Osteoblast (primary cell): Measurements from ENCODE around the gene HYAL3. TPM values are rescaled to one million over a fixed set of nuclear protein-coding genes. Genes with fewer than 3 reads are reported as not detected.

Experiments used
- DNase-seq: peaks from one replicate; pipeline ENCODE4 v3.0.0; 2011; ENCODE audit warnings: low spot score, mixed read lengths; ENCODE audit not compliant: insufficient read length; ENCODE audit errors: missing footprints
- H2AFZ ChIP-seq: 2 replicates; pipeline ENCODE4 v1.6.0; 2011; ENCODE audit warnings: mild to moderate bottlenecking, low read length
- H3K27ac ChIP-seq: 2 replicates; pipeline ENCODE4 v1.5.1; 2011; ENCODE audit warnings: mild to moderate bottlenecking, low read depth, low read length, moderate library complexity
- H3K27me3 ChIP-seq: 2 replicates; pipeline ENCODE4 v1.6.0; 2012; ENCODE audit warnings: mild to moderate bottlenecking, control low read depth, inconsistent platforms, low read length, moderate library complexity; ENCODE audit not compliant: insufficient read depth
- H3K36me3 ChIP-seq: 2 replicates; pipeline ENCODE4 v1.5.1; 2011; ENCODE audit warnings: mild to moderate bottlenecking, low read length, control low read depth, moderate library complexity; ENCODE audit not compliant: insufficient read depth
- H3K4me1 ChIP-seq: 2 replicates; pipeline ENCODE4 v1.5.1; 2011; ENCODE audit warnings: mild to moderate bottlenecking, low read length, control low read depth, moderate library complexity; ENCODE audit not compliant: insufficient read depth
- H3K4me2 ChIP-seq: 2 replicates; pipeline ENCODE4 v1.6.0; 2011; ENCODE audit warnings: mild to moderate bottlenecking, low read length; ENCODE audit not compliant: insufficient read depth
- H3K4me3 ChIP-seq: fragments of 200-600 bp; sonication (generic); 3 replicates; pipeline ENCODE4 v1.5.1; 2012; ENCODE audit warnings: mild to moderate bottlenecking, low read length, inconsistent platforms; ENCODE audit not compliant: insufficient read depth
- H3K79me2 ChIP-seq: 2 replicates; pipeline ENCODE4 v1.6.0; 2012; ENCODE audit warnings: mild to moderate bottlenecking, low read length, control low read depth, inconsistent platforms; ENCODE audit not compliant: insufficient read depth
- H3K9me3 ChIP-seq: 2 replicates; pipeline ENCODE4 v1.5.1; 2011; ENCODE audit warnings: low read depth, low read length, control low read depth
- H4K20me1 ChIP-seq: 2 replicates; pipeline ENCODE4 v1.6.0; 2012; ENCODE audit warnings: mild to moderate bottlenecking, low read length, control low read depth; ENCODE audit not compliant: insufficient read depth
- total RNA-seq: library from RNA; depleted of rRNA; stranded (reverse); fragments of >200 nt; gene quantifications from 2 replicates; pipeline ENCODE4 v1.2.3, GENCODE V29; 2012
- TF ChIP-seq, protein P1 (sequence below): IDR thresholded peaks from 2 replicates; pipeline ENCODE4 v1.5.1; 2011; ENCODE audit warnings: mild to moderate bottlenecking, low read depth, low read length, moderate library complexity; ENCODE audit errors: extremely low read depth

Gene HYAL3
- total RNA-seq, 1 donor = 1.8 TPM

DNA sequence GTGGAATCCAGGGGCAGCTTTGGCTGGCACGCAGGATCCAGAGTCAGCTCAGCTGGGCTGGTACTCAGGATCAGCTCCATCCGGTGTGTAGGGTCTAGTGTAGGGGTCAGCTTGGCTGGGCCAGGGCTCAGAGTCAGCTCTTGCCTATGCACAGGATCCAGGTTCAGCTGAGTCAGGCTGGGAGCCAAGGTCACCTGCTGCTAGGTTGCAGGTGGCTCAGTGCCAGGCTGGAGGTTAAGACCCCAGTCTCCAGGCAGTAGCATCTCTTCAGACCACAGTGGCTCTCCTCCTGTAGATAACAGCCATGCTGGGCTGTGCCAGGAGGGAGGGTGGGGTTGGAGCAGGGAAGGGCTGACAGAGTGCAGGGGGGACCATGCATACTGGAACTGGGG is 1.8 kb downstream of the HYAL3 start:
- Histone ChIP-seq H3K4me3 (no peak overlapping the region), H4K20me1 (no peaks in the 10 kb centered on the region), H3K36me3 (no peaks in the 10 kb centered on the region), H3K27ac (no peak overlapping the region), H3K4me2 (no peak overlapping the region), H3K9me3 (no peaks in the 10 kb centered on the region), H2AFZ (no peak overlapping the region), H3K79me2 (peaks cover 12% of the 10 kb centered on the region), H3K27me3 (no peaks in the 10 kb centered on the region), H3K4me1 (peaks cover 26% of the 10 kb centered on the region)
- DNase-seq = no peak
- TF ChIP-seq, protein P1, sequence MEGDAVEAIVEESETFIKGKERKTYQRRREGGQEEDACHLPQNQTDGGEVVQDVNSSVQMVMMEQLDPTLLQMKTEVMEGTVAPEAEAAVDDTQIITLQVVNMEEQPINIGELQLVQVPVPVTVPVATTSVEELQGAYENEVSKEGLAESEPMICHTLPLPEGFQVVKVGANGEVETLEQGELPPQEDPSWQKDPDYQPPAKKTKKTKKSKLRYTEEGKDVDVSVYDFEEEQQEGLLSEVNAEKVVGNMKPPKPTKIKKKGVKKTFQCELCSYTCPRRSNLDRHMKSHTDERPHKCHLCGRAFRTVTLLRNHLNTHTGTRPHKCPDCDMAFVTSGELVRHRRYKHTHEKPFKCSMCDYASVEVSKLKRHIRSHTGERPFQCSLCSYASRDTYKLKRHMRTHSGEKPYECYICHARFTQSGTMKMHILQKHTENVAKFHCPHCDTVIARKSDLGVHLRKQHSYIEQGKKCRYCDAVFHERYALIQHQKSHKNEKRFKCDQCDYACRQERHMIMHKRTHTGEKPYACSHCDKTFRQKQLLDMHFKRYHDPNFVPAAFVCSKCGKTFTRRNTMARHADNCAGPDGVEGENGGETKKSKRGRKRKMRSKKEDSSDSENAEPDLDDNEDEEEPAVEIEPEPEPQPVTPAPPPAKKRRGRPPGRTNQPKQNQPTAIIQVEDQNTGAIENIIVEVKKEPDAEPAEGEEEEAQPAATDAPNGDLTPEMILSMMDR = no peak

DNA sequence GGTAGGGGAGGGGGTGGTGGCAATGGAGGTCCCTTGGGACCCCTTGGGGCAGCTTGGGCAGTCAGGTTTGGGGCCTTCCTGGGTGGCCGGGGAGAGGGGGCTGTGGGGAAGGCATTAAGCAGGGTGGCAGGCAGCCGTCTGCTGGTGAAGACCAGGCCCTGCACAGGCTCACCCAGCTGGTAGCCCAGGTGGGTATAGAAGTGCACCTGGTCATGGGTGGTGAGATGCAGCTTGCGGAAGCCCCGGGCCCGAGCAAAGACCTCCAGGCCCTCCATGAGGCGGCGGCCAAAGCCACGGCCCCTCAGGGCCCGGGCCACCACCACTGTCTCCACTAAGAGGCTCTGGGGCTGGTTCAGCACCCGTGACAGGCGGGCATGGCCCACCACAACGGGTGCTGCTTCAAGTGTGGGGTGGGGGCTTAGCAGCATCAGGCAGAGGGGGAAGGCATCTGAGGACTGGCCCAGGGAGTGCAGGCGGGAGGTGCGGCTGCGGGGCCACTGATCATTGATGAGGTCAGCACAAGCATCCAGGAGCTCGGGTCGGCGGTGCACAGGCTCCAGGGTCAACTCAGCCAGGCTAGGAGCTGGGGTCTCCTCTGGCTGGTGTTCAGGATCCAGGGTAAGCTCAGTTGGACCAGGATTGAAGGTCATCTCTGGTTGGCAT is 2.4 kb downstream of the HYAL3 start:
- no peaks in the 10 kb centered on the region for H3K27me3 ChIP-seq
- H3K79me2 ChIP-seq = peaks cover 16% of the 10 kb centered on the region
- no peaks in the 10 kb centered on the region for H3K36me3 ChIP-seq
- no peak overlapping the region for H2AFZ ChIP-seq
- H3K9me3 ChIP-seq = no peaks in the 10 kb centered on the region
- H4K20me1 ChIP-seq = no peaks in the 10 kb centered on the region
- TF ChIP-seq, protein P1 = no peak
- no peak overlapping the region for H3K4me3 ChIP-seq
- no peak overlapping the region for H3K4me2 ChIP-seq
- H3K27ac ChIP-seq = no peak overlapping the region
- DNase-seq = no peak
- peaks cover 26% of the 10 kb centered on the region for H3K4me1 ChIP-seq

DNA sequence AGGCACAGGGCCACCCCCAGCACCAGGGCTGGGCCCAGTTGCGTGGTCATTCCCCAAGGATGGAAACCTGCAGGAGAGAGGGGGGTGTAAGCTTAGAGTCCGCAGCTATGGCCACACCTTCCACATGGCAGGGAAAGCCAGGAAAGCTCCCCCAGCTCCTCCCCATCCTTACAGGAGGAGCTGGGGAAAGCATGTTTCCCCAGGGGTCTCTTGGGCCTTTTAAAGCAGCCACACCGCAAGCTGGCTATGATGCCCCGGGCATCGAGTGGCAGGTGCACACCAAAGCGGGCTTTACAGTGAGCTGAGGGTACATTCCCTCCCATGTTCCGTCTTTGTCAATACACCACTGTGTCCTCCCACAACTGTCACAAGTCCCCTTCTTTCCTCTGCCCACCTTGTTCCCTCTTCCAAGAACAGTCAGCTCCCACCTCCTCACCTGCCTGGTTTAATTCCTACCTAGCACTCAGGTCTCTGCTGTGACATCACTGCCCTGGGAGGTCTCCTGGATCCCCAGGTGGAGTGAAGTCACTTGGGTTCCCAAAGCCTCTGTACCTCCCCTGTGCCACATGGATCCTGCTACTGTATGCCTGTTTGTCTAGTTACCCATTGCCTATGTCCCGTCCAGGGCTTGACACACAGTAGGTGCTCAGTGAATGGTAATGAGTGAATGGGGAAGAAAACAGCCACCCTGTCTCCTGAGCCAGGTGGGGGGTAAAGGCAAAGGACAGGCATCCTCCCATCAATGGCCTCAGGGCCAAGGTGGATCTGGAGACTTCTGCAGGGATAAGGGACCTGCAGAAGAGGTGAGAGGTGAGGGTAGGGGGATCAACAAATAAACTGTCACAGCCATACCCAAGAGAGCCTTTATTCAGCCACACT is 3.4 kb downstream of the HYAL3 start:
- Histone ChIP-seq H2AFZ (no peak overlapping the region), H3K36me3 (no peaks in the 10 kb centered on the region), H3K27ac (no peak overlapping the region), H3K79me2 (peaks cover 26% of the 10 kb centered on the region), H3K4me2 (no peak overlapping the region), H3K27me3 (no peaks in the 10 kb centered on the region), H3K4me3 (no peak overlapping the region), H3K9me3 (no peaks in the 10 kb centered on the region), H4K20me1 (no peaks in the 10 kb centered on the region), H3K4me1 (peaks cover 35% of the 10 kb centered on the region)
- DNase-seq = no peak
- TF ChIP-seq, protein P1 = no peak
